DMS114 treated with DMSO at 0.1 percent for 48 hours (cell line): ENCODE measurements around the gene PRDM12.

ENCODE experiments used
- DNase-seq: peaks from one replicate; lab custom pipeline; 2025; ENCODE audit not compliant: unreplicated experiment; lab: John Stamatoyannopoulos, UW

Gene PRDM12

DNA sequence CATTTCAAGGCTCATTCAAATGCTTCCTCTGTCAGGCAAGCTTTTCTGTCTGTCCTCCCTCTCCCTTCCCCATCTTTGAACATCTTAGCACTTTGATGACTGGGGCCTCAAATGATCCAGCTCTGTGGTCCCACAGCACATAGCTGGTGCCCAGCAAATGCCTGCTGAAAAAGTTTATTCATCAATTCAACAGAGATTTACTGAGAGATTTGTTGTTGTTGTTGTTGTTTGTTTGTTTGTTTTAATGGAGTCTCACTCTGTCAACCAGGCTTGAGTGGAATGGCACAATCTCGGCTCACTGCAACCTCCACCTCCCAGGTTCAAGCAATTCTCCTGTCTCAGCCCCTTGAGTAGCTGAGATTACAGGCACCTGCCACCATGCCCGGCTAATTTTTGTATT lies 23.2 kb downstream of the PRDM12 start:
- DNase-seq: no peak

DNA sequence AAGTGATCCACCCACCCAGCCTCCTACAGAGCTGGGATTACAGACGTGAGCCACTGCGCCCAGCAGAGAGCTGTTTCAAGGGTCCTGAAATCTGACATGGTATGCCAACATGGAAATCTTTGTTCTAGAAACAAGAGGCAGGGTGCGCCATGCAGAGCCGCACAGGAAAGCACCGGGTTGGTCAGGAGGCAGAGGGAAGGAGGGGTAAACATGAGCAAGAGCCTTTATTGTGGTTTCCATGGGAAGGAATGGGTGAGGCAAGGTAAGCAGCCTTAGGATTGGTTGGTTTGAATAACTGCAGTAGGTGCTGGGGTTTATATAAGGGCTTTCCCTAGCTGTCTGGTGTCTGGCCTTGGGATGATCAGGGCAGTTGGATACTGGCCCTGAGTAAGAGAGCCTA lies 23.7 kb downstream of the PRDM12 start:
- DNase-seq: no peak

DNA sequence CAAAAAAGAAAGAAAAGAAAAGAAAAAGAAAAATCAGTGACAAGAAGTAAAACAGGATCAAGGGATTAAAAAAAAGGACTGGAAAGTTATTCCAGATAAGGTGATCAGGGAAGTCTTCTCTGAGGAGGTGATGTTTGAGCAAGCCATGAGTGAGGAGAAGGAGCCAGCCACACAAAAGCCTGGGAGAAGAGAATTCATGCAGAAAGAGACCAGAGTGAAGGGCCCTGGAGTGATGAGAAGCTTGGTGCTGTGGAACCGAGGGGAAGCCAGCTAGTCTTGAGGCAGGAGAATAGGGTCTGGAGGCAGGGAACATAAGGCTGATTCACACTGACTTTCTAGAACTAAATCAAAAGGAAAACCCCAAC lies 25.2 kb downstream of the PRDM12 start:
- no peak for DNase-seq

DNA sequence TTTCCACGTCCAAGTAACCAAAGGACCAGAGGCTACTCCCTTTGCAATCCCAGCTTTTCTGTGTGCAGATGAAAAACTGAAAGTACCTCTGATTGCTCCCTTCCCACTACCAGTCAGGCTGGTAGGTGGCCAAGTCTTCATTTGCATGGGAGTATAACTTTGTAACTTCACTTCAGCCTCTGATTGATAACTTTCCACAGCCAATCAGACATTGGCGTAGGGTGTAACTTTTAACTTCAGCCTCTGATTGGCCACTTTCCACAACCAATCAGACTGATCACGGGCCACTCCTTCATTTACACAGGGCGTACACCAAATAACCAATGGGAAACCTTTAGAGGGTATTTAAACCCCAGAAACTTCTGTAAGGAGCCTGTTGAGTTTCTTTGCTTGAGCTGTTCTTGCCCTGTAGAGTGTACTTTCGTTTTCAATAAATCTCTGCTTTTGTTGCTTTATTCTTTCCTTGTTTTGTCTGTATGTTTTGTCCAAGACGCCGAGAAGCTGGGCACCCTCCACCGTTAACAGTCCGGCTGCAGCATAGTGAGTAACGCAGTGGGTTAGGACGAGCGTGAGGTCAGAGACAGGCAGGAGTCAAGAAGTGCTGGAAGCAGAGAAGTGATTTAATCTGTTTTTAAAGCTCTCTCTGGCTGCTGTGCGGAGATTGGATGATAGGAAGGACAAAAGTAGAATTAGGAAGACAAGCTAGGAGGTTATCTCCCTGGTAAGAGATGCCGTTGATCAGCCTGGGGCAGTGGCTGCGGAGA lies 25.7 kb downstream of the PRDM12 start:
- peak; percentile 94 for DNase-seq

DNA sequence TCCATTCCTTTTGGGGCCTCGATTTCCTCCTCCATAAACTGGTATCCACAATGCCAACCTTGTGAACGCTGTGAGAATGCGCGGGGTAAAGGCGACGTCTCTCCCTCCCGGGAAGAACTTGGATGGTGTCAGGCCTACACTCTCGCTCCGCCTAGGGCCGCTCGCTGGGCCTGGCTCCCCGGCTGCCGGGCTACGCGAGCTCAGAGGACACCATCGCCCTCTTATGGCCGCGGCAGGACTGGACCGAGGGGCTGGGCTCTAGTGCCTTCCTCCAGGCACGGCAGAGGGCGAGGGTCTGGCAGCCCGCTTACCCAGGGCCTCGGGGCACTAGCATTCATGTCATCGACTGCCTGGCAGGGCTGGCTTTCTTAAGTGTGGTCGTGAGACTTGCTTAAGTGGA lies 27.9 kb downstream of the PRDM12 start:
- no peak for DNase-seq

DNA sequence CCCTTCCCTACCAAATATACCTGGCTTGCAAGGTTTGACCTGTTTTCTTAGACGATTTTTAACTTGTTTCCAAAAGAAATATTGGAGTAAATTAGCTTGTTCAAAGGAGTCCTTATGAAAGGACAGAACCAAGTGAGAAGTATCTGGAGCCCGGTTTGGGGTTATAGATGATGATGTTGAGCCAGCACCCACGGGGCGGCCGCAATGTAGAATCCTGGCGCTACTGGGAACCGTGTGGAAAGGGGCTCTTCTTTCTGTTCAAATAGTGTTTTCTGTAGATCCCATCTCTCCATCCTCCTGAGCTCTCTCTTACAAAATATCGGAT lies 28.7 kb downstream of the PRDM12 start:
- no peak for DNase-seq

DNA sequence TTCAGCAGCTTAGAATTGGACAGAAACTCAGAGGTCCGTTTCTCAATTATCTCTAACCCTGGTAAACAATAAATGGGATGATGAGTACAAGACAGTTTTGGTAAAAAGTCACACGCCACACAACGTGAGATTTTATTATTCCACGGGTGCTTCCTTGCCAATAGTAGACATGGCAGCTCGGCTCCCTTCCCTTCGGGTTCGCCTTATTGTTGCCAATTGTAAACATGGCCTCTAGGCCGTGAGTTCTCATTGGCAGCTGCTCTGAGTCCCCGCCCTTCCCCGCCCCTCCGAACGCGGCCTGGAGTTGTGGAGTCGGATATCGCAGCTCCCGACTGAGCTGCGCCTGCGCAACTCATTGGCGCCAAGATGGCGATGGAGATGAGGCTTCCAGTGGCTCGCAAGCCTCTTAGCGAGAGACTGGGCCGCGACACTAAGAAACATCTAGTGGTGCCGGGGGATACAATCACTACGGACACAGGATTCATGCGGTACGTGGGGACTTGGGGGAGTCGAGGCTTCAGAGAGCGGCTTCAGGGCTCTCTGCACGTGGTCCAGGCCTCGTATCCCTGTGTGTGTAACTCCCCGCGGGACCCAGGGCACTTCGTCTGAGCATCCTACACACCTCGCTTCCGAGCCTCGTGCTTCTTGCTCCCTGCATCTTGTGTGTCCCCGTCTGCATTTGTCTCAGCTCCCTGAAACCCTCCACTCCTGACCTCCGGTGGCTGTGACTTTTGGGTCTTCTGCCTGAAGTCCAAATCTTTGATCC lies 29.2 kb downstream of the PRDM12 start, which contains the start of gene EXOSC2:
TSS of gene EXOSC2 (plus strand) at position 355 of the 766 bp plus-strand sequence. CDS start at position 367, 12 bp downstream.
- DNase-seq: peak; percentile 94

DNA sequence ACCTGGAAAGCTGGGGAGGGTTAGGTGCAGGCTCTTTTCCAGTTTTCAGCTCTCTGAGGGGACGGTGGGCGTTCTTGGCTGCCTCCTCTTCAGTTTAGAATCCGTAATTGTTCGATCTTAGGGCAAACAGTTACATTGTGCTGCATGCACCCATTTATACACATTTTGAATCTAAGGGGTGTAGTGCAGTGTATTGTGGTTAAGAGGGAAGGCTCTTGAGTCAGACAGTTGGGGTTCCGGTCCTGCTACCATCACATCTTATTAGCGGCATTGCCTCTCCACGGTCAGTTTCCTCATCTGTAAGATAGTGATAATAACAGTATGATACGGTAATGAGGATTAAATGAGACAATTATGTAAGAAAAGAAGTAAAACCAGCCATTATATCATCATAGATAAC lies 29.8 kb downstream of the PRDM12 start:
- DNase-seq: no peak

DNA sequence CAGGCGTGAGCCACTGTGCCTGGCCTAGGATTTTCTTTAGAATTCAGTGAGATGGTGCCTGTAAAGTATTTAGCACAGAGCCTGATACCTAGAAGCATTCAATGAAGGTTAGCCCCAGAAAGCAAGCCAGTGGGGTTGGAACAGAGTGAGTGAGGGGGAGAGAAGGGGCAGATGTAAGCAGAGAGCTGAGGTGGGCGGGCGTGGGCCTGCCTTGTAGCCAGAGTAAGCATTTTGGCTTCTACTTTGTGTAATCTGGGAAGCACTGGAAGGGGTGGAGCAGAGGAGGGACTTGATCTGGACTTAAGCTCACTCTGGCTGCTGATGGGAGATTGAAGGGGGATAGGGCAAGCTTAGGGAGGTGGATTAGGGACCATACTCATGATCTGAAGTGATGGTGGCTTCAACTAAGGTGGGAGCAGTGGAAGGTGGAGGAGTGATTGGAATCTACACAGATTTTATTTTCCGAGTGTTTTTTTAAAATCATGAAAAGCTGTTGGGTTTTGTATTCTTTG lies 31.8 kb downstream of the PRDM12 start:
- no peak for DNase-seq

DNA sequence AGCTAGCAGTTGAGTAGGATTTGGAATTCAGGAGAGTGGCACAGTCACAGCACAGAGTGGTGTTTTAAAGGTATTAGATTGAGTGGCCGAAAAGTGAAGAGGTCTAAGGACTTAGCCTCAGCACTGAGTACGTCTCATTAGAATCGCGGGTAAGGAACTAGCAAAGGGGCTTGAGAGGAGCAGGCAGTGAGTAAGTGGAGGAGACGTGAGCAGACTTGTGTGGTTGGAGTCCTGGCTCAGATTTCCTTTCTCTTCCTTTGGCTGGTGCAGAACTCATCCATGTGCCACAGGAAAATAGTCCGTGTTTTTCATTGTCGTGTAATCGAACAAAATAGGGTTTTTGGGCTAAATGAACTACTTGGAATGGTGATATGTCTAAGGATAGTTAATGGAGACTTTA lies 32.6 kb downstream of the PRDM12 start:
- DNase-seq: no peak

DNA sequence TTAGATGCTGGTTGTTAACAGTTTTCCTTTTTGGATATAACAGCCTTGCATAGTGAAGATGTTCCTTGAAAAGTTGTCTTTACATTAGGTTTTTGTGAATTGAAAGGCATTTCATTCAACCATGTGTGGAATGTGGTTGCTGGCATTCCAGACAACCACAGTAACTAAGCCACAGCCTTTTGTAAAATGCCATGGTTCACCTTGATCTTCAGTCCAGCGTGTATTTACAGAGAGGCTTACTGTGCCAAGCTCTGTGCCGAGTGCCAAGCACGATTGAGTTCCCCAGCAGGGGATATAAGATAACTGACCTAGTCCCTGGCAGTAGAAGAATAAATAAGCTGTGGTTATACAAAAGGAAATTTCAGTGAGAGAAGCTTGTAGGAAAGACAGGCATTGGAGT lies 34.1 kb downstream of the PRDM12 start:
- DNase-seq: no peak

DNA sequence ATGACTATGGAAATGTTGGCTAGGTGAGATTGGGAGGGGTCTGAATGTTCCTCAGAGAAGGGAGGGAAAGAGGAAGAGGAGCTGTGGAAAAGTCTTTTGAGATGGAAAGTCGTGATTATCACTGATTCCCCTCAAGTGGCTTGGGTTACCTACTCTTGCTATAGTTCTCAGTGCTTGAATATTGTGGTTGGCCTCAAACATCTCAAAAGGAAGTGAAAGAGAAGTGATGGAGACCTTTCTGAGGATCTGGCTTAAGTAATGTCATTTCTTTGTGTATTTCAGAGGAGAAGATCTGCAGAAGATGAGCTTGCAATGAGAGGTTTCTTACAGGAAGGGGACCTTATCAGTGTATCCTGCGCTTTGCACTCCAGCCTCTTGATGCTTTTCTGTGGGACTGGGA lies 34.7 kb downstream of the PRDM12 start:
- no peak for DNase-seq

DNA sequence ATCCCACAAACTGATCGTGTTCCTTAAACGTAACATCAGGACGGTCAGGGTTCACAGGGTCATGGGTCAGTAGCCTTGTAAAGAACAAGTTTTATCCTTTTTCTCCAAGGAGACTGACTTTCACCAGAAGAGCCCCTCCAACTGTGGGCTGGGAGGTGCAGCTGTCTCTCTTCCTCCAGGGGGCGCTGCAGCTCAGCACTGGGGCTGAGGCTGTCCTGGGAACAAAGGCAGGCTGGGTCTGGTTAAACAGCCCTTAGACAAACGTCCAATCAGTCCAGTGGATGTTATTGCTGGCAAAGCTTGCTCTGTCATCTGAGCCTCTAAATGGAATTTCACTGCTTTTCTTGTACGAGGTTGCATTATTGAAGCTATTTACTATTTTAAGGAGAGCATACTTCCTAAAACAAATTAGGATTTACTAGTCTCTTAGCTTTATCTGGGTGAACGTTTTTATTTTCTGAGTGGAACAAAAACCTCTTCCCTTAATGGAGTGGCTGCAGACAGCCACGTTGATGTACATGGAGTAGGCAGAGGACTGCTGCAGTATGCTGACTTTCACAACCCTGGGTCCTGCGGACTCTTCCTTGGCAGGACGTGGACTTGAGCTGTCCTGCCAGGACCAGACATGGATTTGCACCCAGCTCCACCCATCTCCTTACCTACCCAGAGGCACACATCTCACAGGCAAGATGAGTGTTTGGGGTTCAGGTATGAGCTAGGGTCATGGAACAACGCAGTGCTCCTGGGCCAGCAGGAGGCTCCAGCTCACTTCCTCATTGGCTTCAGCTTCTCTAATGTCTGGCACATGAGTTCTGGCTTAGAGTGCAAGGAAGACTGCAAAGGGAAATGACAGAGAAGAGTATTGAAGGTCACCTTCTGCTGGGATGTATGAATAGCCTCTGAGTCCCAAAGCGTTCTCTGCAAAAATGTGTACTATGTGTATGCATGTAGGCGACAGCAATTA lies 36.9 kb downstream of the PRDM12 start:
- DNase-seq: peak; percentile 35

DNA sequence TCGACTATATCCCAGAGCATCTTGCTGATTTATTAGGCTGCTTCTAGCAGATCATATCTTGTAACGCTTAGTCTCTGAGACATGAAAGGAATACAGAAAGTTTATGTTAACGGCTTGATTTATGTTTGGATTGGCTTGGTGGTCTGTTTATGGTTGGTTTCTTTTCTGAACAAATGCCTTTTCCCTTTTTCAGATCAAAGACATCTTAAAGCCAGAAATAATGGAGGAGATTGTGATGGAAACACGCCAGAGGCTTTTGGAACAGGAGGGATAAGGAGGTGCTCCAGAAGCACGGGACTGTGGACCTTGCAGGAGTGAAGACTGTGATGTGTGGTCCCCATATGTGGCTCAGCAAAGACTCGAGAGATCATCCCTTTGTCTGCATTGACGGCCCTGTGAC lies 39.1 kb downstream of the PRDM12 start:
- DNase-seq: no peak

DNA sequence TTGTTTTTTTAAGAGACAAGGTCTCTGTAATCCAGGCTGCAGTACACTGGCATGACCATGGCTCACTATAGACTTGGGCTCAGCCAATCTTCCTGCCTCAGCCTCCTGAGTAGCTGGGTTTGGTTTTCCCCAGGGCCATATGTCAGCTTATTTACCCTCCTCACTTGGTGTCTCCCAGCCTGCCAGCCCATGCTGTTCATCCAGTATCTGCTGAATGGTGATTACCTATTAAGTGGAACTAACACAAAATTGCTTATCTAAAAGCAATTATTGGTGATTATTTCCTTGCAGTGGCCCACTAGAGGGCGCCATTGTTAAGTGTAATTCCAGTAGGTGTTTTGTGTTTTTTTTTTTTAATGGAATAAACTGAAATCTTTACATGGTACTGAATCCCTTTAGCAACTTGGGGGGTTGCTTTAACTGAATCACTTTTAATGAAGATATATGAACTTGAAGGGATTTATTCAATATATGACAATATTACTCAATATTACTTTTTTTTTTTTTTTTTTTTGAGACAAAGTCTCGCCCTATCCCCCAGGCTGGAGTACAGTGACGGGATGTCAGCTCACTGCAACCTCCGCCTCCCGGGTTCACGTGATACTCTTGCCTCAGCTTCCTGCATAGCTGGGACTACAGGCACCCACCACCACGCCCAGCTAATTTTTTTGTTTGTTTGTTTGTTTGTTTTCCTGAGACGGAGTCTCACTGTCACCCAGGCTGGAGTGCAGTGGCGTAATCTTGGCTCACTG lies 43.0 kb downstream of the PRDM12 start:
- peak; percentile 14 for DNase-seq

DNA sequence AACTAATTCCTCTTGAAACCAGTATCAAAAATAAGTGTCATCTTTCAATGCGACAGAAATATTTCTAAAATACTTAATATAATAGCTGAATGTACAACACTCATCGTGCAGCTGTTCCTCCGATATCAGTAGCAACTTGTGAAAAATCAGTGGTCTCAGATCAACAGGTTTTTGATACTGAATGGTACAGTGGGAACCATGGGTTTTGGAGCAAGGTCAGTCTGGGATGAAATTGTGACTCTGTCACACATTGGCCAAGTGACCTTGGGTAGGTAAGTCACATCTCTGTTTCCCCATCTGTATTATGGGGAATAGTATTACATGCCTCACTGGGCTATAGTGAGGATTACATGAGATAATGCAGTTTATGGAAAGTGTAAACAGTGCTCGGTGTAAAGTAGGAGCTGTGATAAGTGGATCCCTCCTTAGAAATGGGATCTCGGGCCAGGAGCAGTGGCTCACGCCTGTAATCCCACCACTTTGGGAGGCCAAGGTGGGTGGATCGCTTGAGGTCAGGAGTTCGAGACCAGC lies 46.5 kb downstream of the PRDM12 start:
- no peak for DNase-seq

DNA sequence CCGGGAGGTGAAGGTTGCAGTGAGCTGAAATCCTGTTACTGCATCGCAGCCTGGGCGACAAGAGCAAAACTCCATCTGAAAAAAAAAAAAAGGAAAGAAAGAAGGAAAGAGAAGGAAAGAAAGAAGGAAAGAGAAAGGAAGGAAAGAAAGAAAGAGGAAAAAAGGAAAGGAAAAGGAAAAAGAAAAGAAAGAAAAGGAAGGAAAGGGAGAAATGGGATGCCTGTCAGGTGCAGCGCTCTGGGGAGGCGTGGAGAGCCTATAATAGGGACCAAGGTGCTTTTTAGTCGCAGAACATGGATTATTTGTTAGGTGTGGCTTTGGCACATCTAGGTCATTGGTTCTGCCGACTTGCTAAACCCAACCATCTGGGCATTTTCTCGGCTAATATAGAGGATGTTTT lies 47.1 kb downstream of the PRDM12 start:
- DNase-seq: no peak

DNA sequence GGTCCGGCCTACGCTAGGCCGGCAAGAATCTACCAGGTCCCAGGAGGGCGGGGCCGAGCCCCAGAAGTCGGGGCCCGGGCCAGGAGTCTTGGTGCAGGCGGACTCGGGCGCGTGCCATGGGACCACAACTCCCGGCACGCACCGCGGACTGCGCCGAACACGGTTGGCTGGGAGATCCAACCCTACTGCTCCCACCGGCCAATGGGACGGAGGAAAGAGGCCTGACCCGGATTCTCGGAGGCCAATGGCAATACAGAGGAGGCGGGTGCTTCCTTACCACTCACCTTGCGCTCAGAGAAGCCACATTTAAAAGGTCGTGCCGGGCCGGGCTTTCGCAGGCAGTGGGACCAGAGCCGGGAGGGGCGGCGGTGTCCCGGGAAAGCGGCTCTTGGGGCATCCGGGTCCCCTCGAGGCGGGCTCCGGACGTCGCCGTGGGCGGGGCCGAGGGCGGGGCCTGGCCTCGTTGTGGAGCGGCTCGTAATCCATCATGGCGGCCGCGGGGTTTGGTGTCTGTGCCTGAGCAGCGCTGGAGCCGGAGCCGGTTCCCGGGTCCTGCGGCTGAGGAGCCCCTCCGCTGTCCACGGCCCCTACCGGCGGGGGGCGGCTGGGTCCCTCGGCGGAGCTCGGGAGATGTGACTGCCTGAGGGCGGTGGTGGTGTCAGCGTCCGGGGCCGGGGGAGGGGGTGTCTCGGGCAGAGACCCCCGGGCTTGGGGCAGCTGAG lies 48.3 kb downstream of the PRDM12 start:
- peak; percentile 87 for DNase-seq

DNA sequence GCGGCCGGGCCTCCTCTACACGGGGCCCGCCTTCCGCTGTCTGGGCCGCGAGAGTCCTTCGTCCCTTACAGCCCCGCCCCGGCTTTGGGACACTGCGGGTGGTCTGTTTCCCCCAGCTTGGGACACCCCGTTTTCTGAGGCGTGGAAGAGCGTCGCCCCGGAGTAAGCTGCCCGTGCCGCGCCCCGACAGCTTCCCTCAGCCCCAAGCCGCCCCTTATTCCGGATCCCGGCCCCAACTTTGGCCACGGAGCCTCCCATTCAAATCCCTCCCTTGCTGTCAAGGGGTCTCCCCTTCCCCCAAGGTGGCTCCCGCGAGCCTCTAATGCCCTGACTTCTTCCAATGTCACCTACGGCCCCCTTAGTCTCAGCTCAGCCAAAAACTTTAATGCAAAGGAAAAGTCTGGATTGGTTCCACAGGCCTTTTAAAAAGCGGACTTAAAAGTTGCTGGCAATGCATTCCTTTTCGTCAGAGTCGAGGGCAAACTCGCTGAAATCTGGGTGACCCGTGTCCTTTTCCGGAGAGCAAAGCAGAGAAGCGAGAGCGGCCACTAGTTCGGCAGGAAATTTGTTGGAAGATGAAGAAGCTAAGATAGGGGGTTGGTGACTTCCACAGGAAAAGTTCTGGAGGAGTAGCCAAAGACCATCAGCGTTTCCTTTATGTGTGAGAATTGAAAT lies 49.0 kb downstream of the PRDM12 start:
- DNase-seq: no peak
